Measurements from ENCODE around the gene MYF6.

DNA sequence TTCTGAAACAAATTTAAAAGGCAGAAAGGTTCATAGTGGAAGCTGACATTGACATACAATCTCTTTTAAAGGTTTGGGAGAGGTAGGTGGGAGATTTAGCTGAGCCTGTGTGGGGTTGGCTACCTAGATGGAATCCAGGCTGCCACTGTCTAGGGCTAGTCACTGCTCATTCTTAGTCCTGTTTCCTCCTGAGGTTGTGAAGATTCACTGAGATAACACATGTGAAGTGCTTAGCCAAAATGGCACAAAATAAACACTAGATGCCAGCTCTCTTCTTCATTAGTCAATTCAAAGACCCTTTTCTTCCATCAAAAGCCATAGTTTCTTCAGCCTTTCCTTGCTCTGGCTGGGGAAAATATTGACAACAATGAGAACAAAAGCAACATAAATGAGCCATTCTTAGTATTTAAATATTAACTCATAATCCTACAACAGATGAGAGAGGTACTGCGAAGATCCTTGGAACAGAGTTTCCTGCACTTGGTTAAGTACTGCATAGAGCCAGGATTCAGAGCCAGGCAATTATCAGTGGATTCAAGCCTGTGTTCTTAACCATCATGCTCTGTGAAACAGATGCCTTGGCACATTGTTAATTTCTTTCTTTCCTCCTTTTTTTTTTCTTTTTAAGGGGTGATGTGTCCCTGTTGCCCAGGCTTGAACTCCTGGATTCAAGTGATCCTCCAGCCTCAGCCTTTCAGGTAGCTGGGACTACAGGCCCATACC lies 3.5 kb downstream of the MYF6 start:
- TF ChIP-seq, protein P1, sequence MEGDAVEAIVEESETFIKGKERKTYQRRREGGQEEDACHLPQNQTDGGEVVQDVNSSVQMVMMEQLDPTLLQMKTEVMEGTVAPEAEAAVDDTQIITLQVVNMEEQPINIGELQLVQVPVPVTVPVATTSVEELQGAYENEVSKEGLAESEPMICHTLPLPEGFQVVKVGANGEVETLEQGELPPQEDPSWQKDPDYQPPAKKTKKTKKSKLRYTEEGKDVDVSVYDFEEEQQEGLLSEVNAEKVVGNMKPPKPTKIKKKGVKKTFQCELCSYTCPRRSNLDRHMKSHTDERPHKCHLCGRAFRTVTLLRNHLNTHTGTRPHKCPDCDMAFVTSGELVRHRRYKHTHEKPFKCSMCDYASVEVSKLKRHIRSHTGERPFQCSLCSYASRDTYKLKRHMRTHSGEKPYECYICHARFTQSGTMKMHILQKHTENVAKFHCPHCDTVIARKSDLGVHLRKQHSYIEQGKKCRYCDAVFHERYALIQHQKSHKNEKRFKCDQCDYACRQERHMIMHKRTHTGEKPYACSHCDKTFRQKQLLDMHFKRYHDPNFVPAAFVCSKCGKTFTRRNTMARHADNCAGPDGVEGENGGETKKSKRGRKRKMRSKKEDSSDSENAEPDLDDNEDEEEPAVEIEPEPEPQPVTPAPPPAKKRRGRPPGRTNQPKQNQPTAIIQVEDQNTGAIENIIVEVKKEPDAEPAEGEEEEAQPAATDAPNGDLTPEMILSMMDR (IDR thresholded peaks at IDR 0.05; ENCODE audit: borderline replicate concordance, extremely low read depth, low read length, poor library complexity, severe bottlenecking), result no peak
- no peak for TF ChIP-seq EZH2 (IDR thresholded peaks at IDR 0.05; ENCODE audit: borderline replicate concordance, low read depth, low read length, severe bottlenecking)
